ENCODE data around the gene HAT1. TPM values are rescaled to one million over a fixed set of nuclear protein-coding genes. Genes with fewer than 3 reads are reported as not detected.

Gene HAT1
- total and polyA plus RNA-seq, 10 of the 15 experiments (the other 5 are each of a cell fraction or from before 2014, with no cell fraction given): 60.0 to 225 (median 130) TPM

- peak; percentile 13 for TF ChIP-seq BCL3 (IDR thresholded peaks at IDR 0.05; ENCODE audit: borderline replicate concordance, insufficient read depth, low read depth, low read length, poor library complexity, severe bottlenecking)
- peak; percentile 22; the same call in 1 of the 2 replicates for TF ChIP-seq ZBED1 (IDR thresholded peaks at IDR 0.05; ENCODE audit: borderline replicate concordance)
- peak; percentile 68 for TF ChIP-seq MAX (IDR thresholded peaks at IDR 0.05; ENCODE audit: low read depth, low read length)
- peak; percentile 97; the same call in 1 of the 2 replicates for TF ChIP-seq ASH2L (IDR thresholded peaks at IDR 0.05; ENCODE audit: borderline replicate concordance, low read depth)
- TF ChIP-seq RBBP5 (conservative IDR thresholded peaks at IDR 0.05): 0 out of 2 replicates have a peak, but pooled peaks have one; percentile 82
- TF ChIP-seq ELK1 (IDR thresholded peaks at IDR 0.05; ENCODE audit: low read depth, low read length): 0 out of 2 replicates have a peak, but pooled peaks have one; percentile 30
- peak; percentile 61; the same call in 1 of the 2 replicates for TF ChIP-seq ESRRA (IDR thresholded peaks at IDR 0.05; ENCODE audit: low read length)
- TF ChIP-seq CUX1 (IDR thresholded peaks at IDR 0.05; ENCODE audit: insufficient replicate concordance, low read depth, low read length): no peak
- TF ChIP-seq PRDM15 (CRISPR knock-in tag; IDR thresholded peaks at IDR 0.05): no peak
- peak; percentile 44; the same call in 1 of the 2 replicates for TF ChIP-seq SPI1 (IDR thresholded peaks at IDR 0.05; ENCODE audit: borderline replicate concordance, insufficient read depth, low read depth, low read length)
- peak; percentile 89 for TF ChIP-seq POLR2A (IDR thresholded peaks at IDR 0.05; ENCODE audit: low read depth, low read length)
- peak; percentile 51; the same call in 1 of the 2 replicates for TF ChIP-seq LARP7 (IDR thresholded peaks at IDR 0.05)
- peak; percentile 50 for TF ChIP-seq RELB (IDR thresholded peaks at IDR 0.05; ENCODE audit: low read depth)
- 0 out of 2 replicates have a peak, but pooled peaks have one; percentile 45 for TF ChIP-seq ZNF24 (IDR thresholded peaks at IDR 0.05)
- peak; percentile 80 for TF ChIP-seq DPF2 (IDR thresholded peaks at IDR 0.05)
Observed at GRCh38 chr2:171893824-171894611, 28.2 kb upstream of the HAT1 start, which contains the start of gene SLC25A12 (continued).
